ENCODE data around the gene YLPM1. TPM values are rescaled to one million over a fixed set of nuclear protein-coding genes. Genes with fewer than 3 reads are reported as not detected.

Gene YLPM1
- polyA plus RNA-seq, 1 of the 3 experiments (the other 2 are of a cell fraction), result 14.0 TPM

GRCh38 chr14:74829251-74829650, 66.1 kb downstream of the YLPM1 start:
- Histone ChIP-seq H3K9ac (no peak overlapping the region), H3K4me3 (ENCODE audit: low read depth in 2 of 2, low read length in 1 of 2) (no peak overlapping the region), H3F3A (replicated peaks; ENCODE audit: insufficient read depth) (peaks cover 26% of the 10 kb centered on the region), H3K9me2 (no peaks in the 10 kb centered on the region), H3K9me3 (no peaks in the 10 kb centered on the region), H3K27me3 (ENCODE audit: insufficient read depth) (no peaks in the 10 kb centered on the region), H3K4me1 (ENCODE audit: control insufficient read depth in 1 of 2, insufficient read depth in 2 of 2, low read depth in 1 of 2, low read length in 1 of 2) (peaks cover 2 to 8% of the 10 kb centered on the region in 2 experiments; a peak in 3 of 4 replicates), H3K4me2 (no peak overlapping the region), H2AFZ (ENCODE audit: low read depth) (no peak overlapping the region), H4K20me1 (ENCODE audit: insufficient read depth) (no peaks in the 10 kb centered on the region), H3K36me3 (replicated peaks in 1 of 2; ENCODE audit: control insufficient read depth in 1 of 2, insufficient read depth in 2 of 2, low read length in 1 of 2) (peaks cover 59 to 62% of the 10 kb centered on the region in 2 experiments), H3K79me2 (ENCODE audit: insufficient read depth) (peaks cover 14% of the 10 kb centered on the region; the same call in 1 of the 2 replicates), H3K27ac (ENCODE audit: low read depth in 2 of 2, low read length in 1 of 2) (no peak overlapping the region; a peak in 1 of 4 replicates)
- POLR2A ChIA-PET, result no interaction called here
- CTCF ChIA-PET, result no interaction called here
- 92% methylated on average over 5 of the region's 5 CpGs for WGBS (ENCODE audit: low lambda C conversion rate)
- TF ChIP-seq MEF2A (IDR thresholded peaks at IDR 0.05; ENCODE audit: borderline replicate concordance, low read depth), result no peak
- no peak for TF ChIP-seq TCF12 (IDR thresholded peaks at IDR 0.05)
- TF ChIP-seq EZH2phosphoT487 (IDR thresholded peaks at IDR 0.05; ENCODE audit: borderline replicate concordance, low read depth), result no peak
- no peak for TF ChIP-seq NFIC (IDR thresholded peaks at IDR 0.05; ENCODE audit: borderline replicate concordance)
- TF ChIP-seq, protein P1, sequence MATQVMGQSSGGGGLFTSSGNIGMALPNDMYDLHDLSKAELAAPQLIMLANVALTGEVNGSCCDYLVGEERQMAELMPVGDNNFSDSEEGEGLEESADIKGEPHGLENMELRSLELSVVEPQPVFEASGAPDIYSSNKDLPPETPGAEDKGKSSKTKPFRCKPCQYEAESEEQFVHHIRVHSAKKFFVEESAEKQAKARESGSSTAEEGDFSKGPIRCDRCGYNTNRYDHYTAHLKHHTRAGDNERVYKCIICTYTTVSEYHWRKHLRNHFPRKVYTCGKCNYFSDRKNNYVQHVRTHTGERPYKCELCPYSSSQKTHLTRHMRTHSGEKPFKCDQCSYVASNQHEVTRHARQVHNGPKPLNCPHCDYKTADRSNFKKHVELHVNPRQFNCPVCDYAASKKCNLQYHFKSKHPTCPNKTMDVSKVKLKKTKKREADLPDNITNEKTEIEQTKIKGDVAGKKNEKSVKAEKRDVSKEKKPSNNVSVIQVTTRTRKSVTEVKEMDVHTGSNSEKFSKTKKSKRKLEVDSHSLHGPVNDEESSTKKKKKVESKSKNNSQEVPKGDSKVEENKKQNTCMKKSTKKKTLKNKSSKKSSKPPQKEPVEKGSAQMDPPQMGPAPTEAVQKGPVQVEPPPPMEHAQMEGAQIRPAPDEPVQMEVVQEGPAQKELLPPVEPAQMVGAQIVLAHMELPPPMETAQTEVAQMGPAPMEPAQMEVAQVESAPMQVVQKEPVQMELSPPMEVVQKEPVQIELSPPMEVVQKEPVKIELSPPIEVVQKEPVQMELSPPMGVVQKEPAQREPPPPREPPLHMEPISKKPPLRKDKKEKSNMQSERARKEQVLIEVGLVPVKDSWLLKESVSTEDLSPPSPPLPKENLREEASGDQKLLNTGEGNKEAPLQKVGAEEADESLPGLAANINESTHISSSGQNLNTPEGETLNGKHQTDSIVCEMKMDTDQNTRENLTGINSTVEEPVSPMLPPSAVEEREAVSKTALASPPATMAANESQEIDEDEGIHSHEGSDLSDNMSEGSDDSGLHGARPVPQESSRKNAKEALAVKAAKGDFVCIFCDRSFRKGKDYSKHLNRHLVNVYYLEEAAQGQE (IDR thresholded peaks at IDR 0.05; ENCODE audit: low read depth, low read length), result no peak
- TF ChIP-seq RAD21 (IDR thresholded peaks at IDR 0.05; ENCODE audit: low read length), result no peak
- TF ChIP-seq YY1 (IDR thresholded peaks at IDR 0.05; ENCODE audit: low read depth), result no peak
- TF ChIP-seq, protein P2, sequence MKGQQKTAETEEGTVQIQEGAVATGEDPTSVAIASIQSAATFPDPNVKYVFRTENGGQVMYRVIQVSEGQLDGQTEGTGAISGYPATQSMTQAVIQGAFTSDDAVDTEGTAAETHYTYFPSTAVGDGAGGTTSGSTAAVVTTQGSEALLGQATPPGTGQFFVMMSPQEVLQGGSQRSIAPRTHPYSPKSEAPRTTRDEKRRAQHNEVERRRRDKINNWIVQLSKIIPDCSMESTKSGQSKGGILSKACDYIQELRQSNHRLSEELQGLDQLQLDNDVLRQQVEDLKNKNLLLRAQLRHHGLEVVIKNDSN (IDR thresholded peaks at IDR 0.05; ENCODE audit: borderline replicate concordance, low read depth), result no peak
- no peak for TF ChIP-seq POLR2AphosphoS5 (IDR thresholded peaks at IDR 0.05; ENCODE audit: low read depth, low read length)
- TF ChIP-seq USF2 (IDR thresholded peaks at IDR 0.05; ENCODE audit: borderline replicate concordance, low read depth, low read length), result no peak
- TF ChIP-seq, protein P3, sequence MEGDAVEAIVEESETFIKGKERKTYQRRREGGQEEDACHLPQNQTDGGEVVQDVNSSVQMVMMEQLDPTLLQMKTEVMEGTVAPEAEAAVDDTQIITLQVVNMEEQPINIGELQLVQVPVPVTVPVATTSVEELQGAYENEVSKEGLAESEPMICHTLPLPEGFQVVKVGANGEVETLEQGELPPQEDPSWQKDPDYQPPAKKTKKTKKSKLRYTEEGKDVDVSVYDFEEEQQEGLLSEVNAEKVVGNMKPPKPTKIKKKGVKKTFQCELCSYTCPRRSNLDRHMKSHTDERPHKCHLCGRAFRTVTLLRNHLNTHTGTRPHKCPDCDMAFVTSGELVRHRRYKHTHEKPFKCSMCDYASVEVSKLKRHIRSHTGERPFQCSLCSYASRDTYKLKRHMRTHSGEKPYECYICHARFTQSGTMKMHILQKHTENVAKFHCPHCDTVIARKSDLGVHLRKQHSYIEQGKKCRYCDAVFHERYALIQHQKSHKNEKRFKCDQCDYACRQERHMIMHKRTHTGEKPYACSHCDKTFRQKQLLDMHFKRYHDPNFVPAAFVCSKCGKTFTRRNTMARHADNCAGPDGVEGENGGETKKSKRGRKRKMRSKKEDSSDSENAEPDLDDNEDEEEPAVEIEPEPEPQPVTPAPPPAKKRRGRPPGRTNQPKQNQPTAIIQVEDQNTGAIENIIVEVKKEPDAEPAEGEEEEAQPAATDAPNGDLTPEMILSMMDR (IDR thresholded peaks at IDR 0.05), result no peak
- no peak for TF ChIP-seq RCOR1 (IDR thresholded peaks at IDR 0.05; ENCODE audit: low read length)
- no peak for TF ChIP-seq FOXM1 (IDR thresholded peaks at IDR 0.05; ENCODE audit: low read depth)
- TF ChIP-seq ELF1 (IDR thresholded peaks at IDR 0.05), result no peak
- TF ChIP-seq EP300 (IDR thresholded peaks at IDR 0.05; ENCODE audit: borderline replicate concordance in 1 of 2, low read depth in 1 of 2, low read length in 1 of 2), result no peak
- TF ChIP-seq TEAD4 (IDR thresholded peaks at IDR 0.05; ENCODE audit: borderline replicate concordance, insufficient read depth), result no peak
- TF ChIP-seq, protein P4, sequence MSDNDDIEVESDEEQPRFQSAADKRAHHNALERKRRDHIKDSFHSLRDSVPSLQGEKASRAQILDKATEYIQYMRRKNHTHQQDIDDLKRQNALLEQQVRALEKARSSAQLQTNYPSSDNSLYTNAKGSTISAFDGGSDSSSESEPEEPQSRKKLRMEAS (IDR thresholded peaks at IDR 0.05; ENCODE audit: low read depth), result no peak
- no peak for DNase-seq
